Measurements from ENCODE around the gene KLRF1.
"Not testable (repeated sequence)": the region's sequence is repeated elsewhere in the genome, so short reads cannot be mapped to it uniquely, and the experiment has no call there.

Gene KLRF1

GRCh38 chr12:9868951-9869306, 41.6 kb downstream of the KLRF1 start:
- TF ChIP-seq, protein P1, sequence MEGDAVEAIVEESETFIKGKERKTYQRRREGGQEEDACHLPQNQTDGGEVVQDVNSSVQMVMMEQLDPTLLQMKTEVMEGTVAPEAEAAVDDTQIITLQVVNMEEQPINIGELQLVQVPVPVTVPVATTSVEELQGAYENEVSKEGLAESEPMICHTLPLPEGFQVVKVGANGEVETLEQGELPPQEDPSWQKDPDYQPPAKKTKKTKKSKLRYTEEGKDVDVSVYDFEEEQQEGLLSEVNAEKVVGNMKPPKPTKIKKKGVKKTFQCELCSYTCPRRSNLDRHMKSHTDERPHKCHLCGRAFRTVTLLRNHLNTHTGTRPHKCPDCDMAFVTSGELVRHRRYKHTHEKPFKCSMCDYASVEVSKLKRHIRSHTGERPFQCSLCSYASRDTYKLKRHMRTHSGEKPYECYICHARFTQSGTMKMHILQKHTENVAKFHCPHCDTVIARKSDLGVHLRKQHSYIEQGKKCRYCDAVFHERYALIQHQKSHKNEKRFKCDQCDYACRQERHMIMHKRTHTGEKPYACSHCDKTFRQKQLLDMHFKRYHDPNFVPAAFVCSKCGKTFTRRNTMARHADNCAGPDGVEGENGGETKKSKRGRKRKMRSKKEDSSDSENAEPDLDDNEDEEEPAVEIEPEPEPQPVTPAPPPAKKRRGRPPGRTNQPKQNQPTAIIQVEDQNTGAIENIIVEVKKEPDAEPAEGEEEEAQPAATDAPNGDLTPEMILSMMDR (conservative IDR thresholded peaks at IDR 0.05; ENCODE audit: low read depth, low read length): no peak
- H3K4me3 ChIP-seq (ENCODE audit: low read length): peak overlapping the region; percentile 44

GRCh38 chr12:9869307-9870161, 42.3 kb downstream of the KLRF1 start, which contains the start of gene CLEC2B:
TSS of gene CLEC2B (minus strand) at chr12:9869354.
- peak; percentile 18 for DNase-seq (ENCODE audit: low read depth)
- H3K4me3 ChIP-seq (ENCODE audit: low read length): peak within 1 kb of the TSS; percentile 44
- TF ChIP-seq, protein P1 (conservative IDR thresholded peaks at IDR 0.05; ENCODE audit: low read depth, low read length): no peak

More at GRCh38 chr12:9868951-9869306, 41.6 kb downstream of the KLRF1 start:
- no peak for DNase-seq (ENCODE audit: low read depth)

DNA sequence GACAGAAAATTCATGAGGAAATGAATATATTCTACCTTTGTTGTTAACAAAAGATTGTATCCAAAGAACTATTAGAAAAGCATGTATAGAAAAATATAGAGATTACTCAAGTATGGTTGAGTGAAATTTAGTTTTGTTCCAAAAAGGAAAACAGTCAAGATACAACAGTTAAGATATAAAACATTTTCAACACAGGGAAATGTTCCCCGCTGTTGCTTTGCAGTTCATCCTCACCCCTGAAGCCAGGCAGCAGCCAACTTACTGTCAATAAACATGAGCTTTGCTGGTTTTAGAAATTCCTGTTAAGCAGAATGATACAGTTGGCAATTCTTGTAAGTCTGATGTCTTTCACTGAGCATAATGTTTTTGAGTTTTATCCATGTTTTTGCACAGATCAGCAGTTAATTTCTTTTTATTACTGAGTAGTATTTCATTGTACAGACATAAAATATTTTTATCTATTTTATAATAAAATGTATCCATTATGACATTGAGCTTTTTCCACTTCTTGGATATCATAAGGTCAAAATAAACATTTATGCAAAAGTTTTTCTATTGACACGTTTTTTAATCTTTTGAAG, 43.1 kb downstream of the KLRF1 start:
- DNase-seq (ENCODE audit: low read depth): no peak
- H3K4me3 ChIP-seq (ENCODE audit: low read length): no peak overlapping the region

GRCh38 chr12:9872162-9872561, 44.9 kb downstream of the KLRF1 start:
- TF ChIP-seq, protein P1 (conservative IDR thresholded peaks at IDR 0.05; ENCODE audit: low read depth, low read length): no peak
- DNase-seq (ENCODE audit: low read depth): no peak
- H3K4me3 ChIP-seq (ENCODE audit: low read length): no peak overlapping the region

More for the DNA sequence above, 43.1 kb downstream of the KLRF1 start:
- TF ChIP-seq, protein P1 (conservative IDR thresholded peaks at IDR 0.05; ENCODE audit: low read depth, low read length): no peak

- no peak overlapping the region for H3K4me3 ChIP-seq (ENCODE audit: low read length)
- DNase-seq (ENCODE audit: low read depth): no peak
- TF ChIP-seq, protein P1 (conservative IDR thresholded peaks at IDR 0.05; ENCODE audit: low read depth, low read length): no peak
Measured at GRCh38 chr12:9872742-9873141, 45.5 kb downstream of the KLRF1 start.

- not testable (repeated sequence) for H3K4me3 ChIP-seq (ENCODE audit: low read length); DNase-seq (ENCODE audit: low read depth)
Measured at GRCh38 chr12:9876120-9876519, 48.8 kb downstream of the KLRF1 start.

DNA sequence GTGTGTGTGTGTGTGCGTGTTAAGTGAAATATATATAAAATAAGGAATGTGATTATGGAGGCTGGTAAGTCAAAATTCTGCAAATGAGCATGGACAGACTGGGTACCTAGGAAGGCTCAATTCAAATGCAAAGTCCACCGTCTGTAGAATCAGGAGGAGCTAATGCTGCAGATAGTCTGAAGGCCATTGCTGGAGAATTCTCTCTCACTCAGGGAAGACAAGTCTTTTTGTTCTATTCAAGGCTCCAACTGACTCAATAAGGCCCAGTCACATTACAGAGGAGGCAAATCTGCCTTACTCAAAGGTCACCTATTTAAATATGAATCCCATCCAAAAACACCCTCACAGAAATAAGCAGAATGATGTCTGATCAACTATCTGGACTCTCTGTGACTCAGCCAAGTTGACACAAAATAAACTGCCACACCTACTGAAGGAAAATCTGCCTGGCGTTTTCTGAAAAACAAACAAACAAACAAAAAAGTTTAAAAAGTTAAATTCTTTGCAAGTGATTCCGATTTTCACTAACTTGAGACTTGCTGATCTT, 53.3 kb downstream of the KLRF1 start:
- TF ChIP-seq, protein P1 (conservative IDR thresholded peaks at IDR 0.05; ENCODE audit: low read depth, low read length): no peak
- H3K4me3 ChIP-seq (ENCODE audit: low read length): no peak overlapping the region
- DNase-seq (ENCODE audit: low read depth): no peak

All from retinal pigment epithelial cell (primary cell).